Loucy (cell line): Measurements from ENCODE around the gene ASH1L.

Source experiments
- H2AFZ ChIP-seq: fragments of 200-600 bp; sonication (generic); 2 replicates; pipeline ENCODE4 v1.6.0; 2016; ENCODE audit warnings: antibody characterized with exemption, mild to moderate bottlenecking, low read length, moderate library complexity
- H3F3A ChIP-seq: fragments of 200-600 bp; 2 replicates; pipeline ENCODE4 v1.6.0; 2016; ENCODE audit warnings: antibody characterized with exemption, low read depth, mild to moderate bottlenecking
- H3K27me3 ChIP-seq: fragments of 200-600 bp; sonication (generic); 2 replicates; pipeline ENCODE4 v1.6.1; 2014; ENCODE audit warnings: low read length, mild to moderate bottlenecking; ENCODE audit not compliant: insufficient read depth, poor library complexity, severe bottlenecking
- H3K36me3 ChIP-seq: fragments of 200-600 bp; sonication (generic); 2 replicates; pipeline ENCODE4 v1.6.1; 2016; ENCODE audit warnings: low read length; ENCODE audit not compliant: insufficient read depth
- H3K4me1 ChIP-seq: fragments of 200-600 bp; sonication (generic); 2 replicates; pipeline ENCODE4 v1.5.1; 2014; ENCODE audit warnings: low read length, mild to moderate bottlenecking; ENCODE audit not compliant: insufficient read depth, poor library complexity, severe bottlenecking
- H3K4me2 ChIP-seq: fragments of 200-600 bp; sonication (generic); 2 replicates; pipeline ENCODE4 v1.6.0; 2014; ENCODE audit warnings: antibody characterized with exemption, low read length, low read depth, mild to moderate bottlenecking; ENCODE audit not compliant: poor library complexity, severe bottlenecking
- H3K4me3 ChIP-seq: fragments of 200-600 bp; sonication (generic); 2 replicates; pipeline ENCODE4 v1.5.1; 2014; ENCODE audit warnings: low read length, mild to moderate bottlenecking, mixed read lengths; ENCODE audit not compliant: poor library complexity, severe bottlenecking
- H3K79me2 ChIP-seq: fragments of 200-600 bp; sonication (generic); 2 replicates; pipeline ENCODE4 v1.6.1; 2014; ENCODE audit warnings: low read length; ENCODE audit not compliant: insufficient read depth
- H3K9ac ChIP-seq: fragments of 200-600 bp; sonication (generic); 2 replicates; pipeline ENCODE4 v1.6.0; 2014; ENCODE audit warnings: mild to moderate bottlenecking, low read depth, low read length, moderate library complexity; ENCODE audit not compliant: poor library complexity, severe bottlenecking
- H3K9me2 ChIP-seq: fragments of 200-600 bp; sonication (generic); replicated peaks from 2 replicates; pipeline ENCODE4 v1.6.1; 2016; ENCODE audit warnings: low read depth, low read length, mixed read lengths
- H3K9me3 ChIP-seq: fragments of 200-600 bp; sonication (generic); 2 replicates; pipeline ENCODE4 v1.6.1; 2014; ENCODE audit warnings: mild to moderate bottlenecking, antibody characterized with exemption, low read length, low read depth; ENCODE audit not compliant: insufficient read depth
- H4K20me1 ChIP-seq: fragments of 200-600 bp; sonication (generic); 2 replicates; pipeline ENCODE4 v1.6.0; 2014; ENCODE audit warnings: antibody characterized with exemption, low read length, mild to moderate bottlenecking; ENCODE audit not compliant: insufficient read depth, poor library complexity, severe bottlenecking
- EZH2phosphoT487 ChIP-seq: fragments of 200-600 bp; IDR thresholded peaks from 2 replicates; pipeline ENCODE4 v1.6.1; 2018; ENCODE audit warnings: antibody characterized with exemption, mild to moderate bottlenecking, moderate library complexity, borderline replicate concordance
- TF ChIP-seq, protein P1 (sequence below): fragments of 200-600 bp; sonication (generic); conservative IDR thresholded peaks from 2 replicates; pipeline ENCODE4 v1.5.1; 2014; ENCODE audit warnings: mild to moderate bottlenecking, antibody characterized with exemption, low read length

Gene ASH1L

DNA sequence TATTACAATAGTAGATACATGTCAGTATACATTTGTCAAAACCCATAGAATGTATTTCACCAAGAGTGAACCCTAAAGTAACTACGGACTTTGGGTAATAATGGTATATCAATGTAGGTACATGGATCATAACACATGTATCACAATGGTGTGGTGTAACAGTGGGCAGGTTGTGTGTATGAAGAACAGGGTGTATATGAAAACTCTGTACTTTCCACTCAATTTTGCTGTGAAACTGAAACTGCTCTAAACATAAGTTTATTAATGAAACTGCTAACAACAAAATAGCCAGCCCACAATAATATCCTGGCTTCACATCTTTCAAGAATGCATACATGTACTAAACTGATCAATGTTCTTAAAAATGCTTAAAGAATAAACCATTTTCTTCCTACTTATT lies 151.7 kb downstream of the ASH1L start:
- Histone ChIP-seq H4K20me1 (no peaks in the 10 kb centered on the region), H3F3A (no peaks in the 10 kb centered on the region), H3K9ac (no peak overlapping the region), H3K4me3 (no peak overlapping the region), H3K79me2 (no peaks in the 10 kb centered on the region), H3K27me3 (no peaks in the 10 kb centered on the region), H3K9me2 (no peaks in the 10 kb centered on the region), H3K4me1 (no peaks in the 10 kb centered on the region), H3K9me3 (no peaks in the 10 kb centered on the region), H3K4me2 (no peak overlapping the region), H3K36me3 (peaks cover 46% of the 10 kb centered on the region; the same call in 1 of the 2 replicates), H2AFZ (no peak overlapping the region)
- TF ChIP-seq, protein P1, sequence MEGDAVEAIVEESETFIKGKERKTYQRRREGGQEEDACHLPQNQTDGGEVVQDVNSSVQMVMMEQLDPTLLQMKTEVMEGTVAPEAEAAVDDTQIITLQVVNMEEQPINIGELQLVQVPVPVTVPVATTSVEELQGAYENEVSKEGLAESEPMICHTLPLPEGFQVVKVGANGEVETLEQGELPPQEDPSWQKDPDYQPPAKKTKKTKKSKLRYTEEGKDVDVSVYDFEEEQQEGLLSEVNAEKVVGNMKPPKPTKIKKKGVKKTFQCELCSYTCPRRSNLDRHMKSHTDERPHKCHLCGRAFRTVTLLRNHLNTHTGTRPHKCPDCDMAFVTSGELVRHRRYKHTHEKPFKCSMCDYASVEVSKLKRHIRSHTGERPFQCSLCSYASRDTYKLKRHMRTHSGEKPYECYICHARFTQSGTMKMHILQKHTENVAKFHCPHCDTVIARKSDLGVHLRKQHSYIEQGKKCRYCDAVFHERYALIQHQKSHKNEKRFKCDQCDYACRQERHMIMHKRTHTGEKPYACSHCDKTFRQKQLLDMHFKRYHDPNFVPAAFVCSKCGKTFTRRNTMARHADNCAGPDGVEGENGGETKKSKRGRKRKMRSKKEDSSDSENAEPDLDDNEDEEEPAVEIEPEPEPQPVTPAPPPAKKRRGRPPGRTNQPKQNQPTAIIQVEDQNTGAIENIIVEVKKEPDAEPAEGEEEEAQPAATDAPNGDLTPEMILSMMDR = no peak

DNA sequence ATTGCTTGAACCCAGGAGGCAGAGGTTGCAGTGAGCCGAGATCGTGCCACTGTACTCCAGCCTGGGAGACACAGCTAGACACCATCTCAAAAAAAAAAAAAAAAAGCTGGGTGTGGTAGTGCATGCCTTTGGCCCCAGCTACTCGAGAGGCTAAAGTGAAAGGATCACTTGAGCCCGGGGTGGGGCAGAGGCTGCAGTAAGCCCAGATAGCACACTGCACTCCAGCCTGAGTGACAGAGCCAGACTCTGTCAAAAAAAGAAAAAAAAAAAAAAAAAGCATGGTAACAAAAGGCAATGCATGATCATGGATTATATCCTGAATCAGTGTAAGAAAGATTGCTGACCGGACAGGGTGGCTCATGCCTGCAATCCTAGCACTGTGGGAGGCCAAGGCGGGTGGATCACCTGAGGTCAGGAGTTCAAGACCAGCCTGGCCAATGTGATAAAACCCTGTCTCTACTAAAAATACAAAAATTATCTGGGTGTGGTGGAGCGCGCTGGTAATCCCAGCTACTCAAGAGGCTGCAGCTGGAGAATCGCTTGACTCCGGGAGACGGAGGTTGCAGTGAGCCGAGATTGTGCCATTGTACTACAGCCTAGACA lies 165.6 kb downstream of the ASH1L start:
- no peak overlapping the region for H2AFZ ChIP-seq
- no peaks in the 10 kb centered on the region for H3K9me2 ChIP-seq
- no peaks in the 10 kb centered on the region for H3K79me2 ChIP-seq
- no peaks in the 10 kb centered on the region for H3K9me3 ChIP-seq
- no peak overlapping the region for H3K4me2 ChIP-seq
- no peaks in the 10 kb centered on the region for H3F3A ChIP-seq
- peaks cover 52% of the 10 kb centered on the region for H3K36me3 ChIP-seq
- H3K9ac ChIP-seq = no peak overlapping the region
- H4K20me1 ChIP-seq = no peaks in the 10 kb centered on the region
- no peaks in the 10 kb centered on the region for H3K27me3 ChIP-seq
- TF ChIP-seq EZH2phosphoT487 = no peak
- TF ChIP-seq, protein P1 = no peak
- H3K4me1 ChIP-seq = no peaks in the 10 kb centered on the region
- no peak overlapping the region for H3K4me3 ChIP-seq

DNA sequence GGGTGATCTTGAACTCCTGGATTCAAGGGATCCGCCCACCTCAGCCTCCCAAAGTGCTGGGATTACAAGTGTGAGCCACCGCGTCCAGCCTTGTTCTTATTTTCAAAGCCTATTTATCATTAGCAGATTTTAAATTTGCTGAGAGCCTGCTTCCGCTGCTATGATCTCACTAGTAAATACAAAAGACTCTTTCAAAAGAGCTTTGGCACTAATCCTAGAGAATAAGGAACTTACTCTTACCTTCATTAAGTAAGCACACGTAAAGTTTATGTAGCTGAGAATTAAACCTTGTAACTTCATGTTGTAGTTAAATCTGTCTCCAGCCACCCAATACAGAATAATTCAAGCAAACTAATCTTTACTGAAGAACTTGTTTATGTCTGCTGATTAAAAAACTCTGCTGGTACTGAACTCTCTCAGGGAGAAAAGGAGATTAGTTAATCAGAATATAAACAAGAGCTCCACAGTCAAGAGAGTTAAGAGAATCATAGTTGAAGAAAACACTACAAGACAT lies 169.6 kb downstream of the ASH1L start:
- H3K4me2 ChIP-seq = no peak overlapping the region
- H3K36me3 ChIP-seq = peaks cover 65% of the 10 kb centered on the region
- no peaks in the 10 kb centered on the region for H3K4me1 ChIP-seq
- H3F3A ChIP-seq = no peaks in the 10 kb centered on the region
- H3K79me2 ChIP-seq = no peaks in the 10 kb centered on the region
- H2AFZ ChIP-seq = no peak overlapping the region
- no peaks in the 10 kb centered on the region for H4K20me1 ChIP-seq
- no peak overlapping the region for H3K4me3 ChIP-seq
- H3K9me2 ChIP-seq = no peaks in the 10 kb centered on the region
- no peaks in the 10 kb centered on the region for H3K9me3 ChIP-seq
- no peak overlapping the region for H3K9ac ChIP-seq
- H3K27me3 ChIP-seq = no peaks in the 10 kb centered on the region
- TF ChIP-seq, protein P1 = no peak
- no peak for TF ChIP-seq EZH2phosphoT487
